Vagina (tissue), 2 donors: ENCODE data around the gene TSPAN6. TPM values are rescaled to one million over a fixed set of nuclear protein-coding genes. Genes with fewer than 3 reads are reported as not detected.

Source experiments
- DNase-seq, 2 donors: peaks; one replicate each; pipeline ENCODE4 v3.0.0-alpha.2; 2017; ENCODE audit errors: extremely low spot score in 2 of 2
- H3K27ac ChIP-seq: fragments of 200-600 bp; sonication (generic); one replicate; pipeline ENCODE4 v1.5.1; 2019
- H3K27me3 ChIP-seq: fragments of 200-600 bp; sonication (generic); one replicate; pipeline ENCODE4 v1.5.1; 2019
- H3K36me3 ChIP-seq, 2 donors: fragments of 200-600 bp; sonication (generic); one replicate each; pipeline ENCODE4 v1.5.1; 2017 to 2019
- H3K4me1 ChIP-seq: fragments of 200-600 bp; sonication (generic); one replicate; pipeline ENCODE4 v1.5.1; 2019
- H3K4me3 ChIP-seq, 2 donors: fragments of 200-600 bp; sonication (generic); 1 replicate in 1 of 2; 2 replicates in 1 of 2; pipeline ENCODE4 v1.5.1; 2016 to 2019
- H3K9me3 ChIP-seq: fragments of 200-600 bp; sonication (generic); one replicate; pipeline ENCODE4 v1.5.1; 2019
- POLR2A ChIP-seq, 2 donors: fragments of 450-650 bp; IDR thresholded peaks; one replicate each; pipeline ENCODE4 v1.6.1; 2017; ENCODE audit warnings: antibody characterized with exemption in 2 of 2, mild to moderate bottlenecking in 2 of 2, moderate library complexity in 2 of 2
- POLR2AphosphoS5 ChIP-seq, 2 donors: sonication (generic); formaldehyde crosslinking; IDR thresholded peaks; one replicate each; pipeline ENCODE4 v1.9.0; 2017; ENCODE audit warnings: antibody characterized with exemption in 2 of 2, mild to moderate bottlenecking in 2 of 2, low read depth in 1 of 2; ENCODE audit not compliant: insufficient read depth in 1 of 2
- intact Hi-C: fragments of 100-400 bp; cut with DNase I; formaldehyde crosslinking; loops from one replicate; pipeline ENCODE4 v1.15.1; 2023
- total RNA-seq: library from RNA; depleted of rRNA; stranded (reverse); fragments of >200 nt; gene quantifications from one replicate; pipeline ENCODE4 v1.2.3, GENCODE V29; 2016
- TF ChIP-seq, protein P1 (sequence below), 3 experiments: fragments of 450-650 bp in 2 of 3; fragments of 200-600 bp in 1 of 3; sonication (generic) in 1 of 3; IDR thresholded peaks; one replicate each; pipeline ENCODE4 v1.5.1; 2017 to 2019; ENCODE audit warnings: antibody characterized with exemption in 3 of 3, mild to moderate bottlenecking in 2 of 3, moderate library complexity in 2 of 3

TSPAN6 gene
- total RNA-seq, 1 donor from 2014 or later, result 19.6 TPM

DNA sequence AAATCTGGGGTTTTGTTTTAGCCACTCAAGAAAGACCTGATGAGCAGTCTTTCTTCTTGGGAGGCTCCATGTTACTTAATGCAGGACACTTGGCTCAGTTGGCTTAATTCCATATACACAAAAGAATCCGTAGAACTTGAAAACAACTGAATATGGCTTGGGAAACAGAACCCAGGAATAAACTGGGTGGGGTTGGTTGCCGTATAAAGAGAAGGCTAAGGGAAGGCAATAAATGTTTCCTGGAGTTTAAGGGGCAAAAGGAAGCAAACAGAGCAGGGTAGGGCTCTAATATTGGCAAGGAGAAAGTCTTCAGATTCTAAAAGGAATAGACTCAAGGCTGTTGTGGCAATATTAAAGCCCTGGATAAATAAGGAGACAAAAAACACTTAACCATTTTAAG lies 43.5 kb downstream of the TSPAN6 start:
- TF ChIP-seq POLR2A (IDR thresholded peaks at IDR 0.05), result no peak
- TF ChIP-seq, protein P1, sequence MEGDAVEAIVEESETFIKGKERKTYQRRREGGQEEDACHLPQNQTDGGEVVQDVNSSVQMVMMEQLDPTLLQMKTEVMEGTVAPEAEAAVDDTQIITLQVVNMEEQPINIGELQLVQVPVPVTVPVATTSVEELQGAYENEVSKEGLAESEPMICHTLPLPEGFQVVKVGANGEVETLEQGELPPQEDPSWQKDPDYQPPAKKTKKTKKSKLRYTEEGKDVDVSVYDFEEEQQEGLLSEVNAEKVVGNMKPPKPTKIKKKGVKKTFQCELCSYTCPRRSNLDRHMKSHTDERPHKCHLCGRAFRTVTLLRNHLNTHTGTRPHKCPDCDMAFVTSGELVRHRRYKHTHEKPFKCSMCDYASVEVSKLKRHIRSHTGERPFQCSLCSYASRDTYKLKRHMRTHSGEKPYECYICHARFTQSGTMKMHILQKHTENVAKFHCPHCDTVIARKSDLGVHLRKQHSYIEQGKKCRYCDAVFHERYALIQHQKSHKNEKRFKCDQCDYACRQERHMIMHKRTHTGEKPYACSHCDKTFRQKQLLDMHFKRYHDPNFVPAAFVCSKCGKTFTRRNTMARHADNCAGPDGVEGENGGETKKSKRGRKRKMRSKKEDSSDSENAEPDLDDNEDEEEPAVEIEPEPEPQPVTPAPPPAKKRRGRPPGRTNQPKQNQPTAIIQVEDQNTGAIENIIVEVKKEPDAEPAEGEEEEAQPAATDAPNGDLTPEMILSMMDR (IDR thresholded peaks at IDR 0.05), result no peak
- no peak for TF ChIP-seq POLR2AphosphoS5 (IDR thresholded peaks at IDR 0.05; ENCODE audit: insufficient read depth in 1 of 2, low read depth in 1 of 2)
- Histone ChIP-seq H3K36me3 (no peaks in the 10 kb centered on the region), H3K9me3 (no peaks in the 10 kb centered on the region), H3K27me3 (no peaks in the 10 kb centered on the region), H3K4me1 (no peaks in the 10 kb centered on the region), H3K4me3 (no peak overlapping the region), H3K27ac (no peak overlapping the region)
- intact Hi-C loops, result no loop called here
- no peak for DNase-seq

DNA sequence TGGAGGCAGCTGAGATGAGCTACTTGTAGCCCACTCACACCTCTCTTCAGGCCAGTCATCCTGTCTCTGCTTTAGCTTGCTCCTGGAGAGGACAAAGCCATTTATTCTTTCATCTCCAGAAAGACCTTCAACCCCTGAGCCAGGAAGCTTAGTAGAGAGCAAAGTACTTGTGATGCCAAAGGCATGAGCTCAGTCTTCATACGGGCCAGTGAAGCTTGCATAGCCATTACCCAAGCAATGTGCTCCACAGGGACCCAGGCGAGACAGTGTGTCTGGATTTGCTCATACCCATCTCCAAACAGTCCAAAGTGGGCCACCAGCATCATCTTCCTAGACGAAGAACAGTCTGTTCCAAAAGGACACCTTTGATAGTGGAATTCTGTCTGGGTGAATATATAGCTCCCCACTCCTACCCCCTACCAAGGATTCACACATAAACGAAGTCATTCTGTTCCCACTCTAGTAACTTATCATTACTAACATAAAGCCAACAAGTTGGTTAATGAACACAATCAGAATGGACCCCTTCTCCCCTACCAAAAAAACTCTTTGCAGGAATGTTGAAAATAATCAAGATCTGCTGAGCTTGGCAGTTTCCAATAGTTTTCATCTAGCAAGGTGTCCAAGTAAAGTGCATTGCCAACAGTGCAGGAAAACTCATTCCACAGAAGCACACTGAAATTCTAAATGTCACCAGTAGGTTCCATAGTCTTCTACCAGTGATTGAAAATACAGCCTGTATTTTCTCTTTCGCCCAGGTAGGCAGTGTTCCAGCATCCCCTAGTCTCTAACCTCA lies 45.2 kb downstream of the TSPAN6 start:
- DNase-seq, result no peak
- Histone ChIP-seq H3K4me1 (no peaks in the 10 kb centered on the region), H3K9me3 (no peaks in the 10 kb centered on the region), H3K27me3 (no peaks in the 10 kb centered on the region), H3K4me3 (no peak overlapping the region), H3K36me3 (no peaks in the 10 kb centered on the region), H3K27ac (no peak overlapping the region)
- intact Hi-C loops, result no loop called here
- TF ChIP-seq POLR2A (IDR thresholded peaks at IDR 0.05) (no peak), POLR2AphosphoS5 (IDR thresholded peaks at IDR 0.05; ENCODE audit: insufficient read depth in 1 of 2, low read depth in 1 of 2) (no peak)
- TF ChIP-seq, protein P1 (IDR thresholded peaks at IDR 0.05), result no peak

DNA sequence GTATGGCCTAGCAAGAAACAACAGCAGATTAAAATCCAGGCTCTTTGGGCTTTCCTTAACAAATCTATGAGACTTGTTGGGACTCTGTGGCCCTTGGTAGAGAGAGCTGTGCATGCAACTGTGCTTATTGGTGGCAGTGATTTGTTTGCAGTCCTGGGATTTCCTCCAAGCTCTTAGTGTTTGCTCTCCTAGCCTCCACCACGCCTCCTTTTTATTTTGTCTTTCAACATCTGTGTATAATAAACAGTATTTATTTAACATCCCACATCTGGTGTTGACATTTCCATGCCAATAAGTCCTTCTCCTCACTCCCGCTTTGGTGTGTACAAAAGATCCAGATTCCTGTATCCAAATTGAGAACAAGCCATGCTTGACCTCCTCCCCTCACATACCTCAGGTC lies 48.7 kb downstream of the TSPAN6 start:
- Histone ChIP-seq H3K36me3 (no peaks in the 10 kb centered on the region), H3K27ac (no peak overlapping the region), H3K27me3 (no peaks in the 10 kb centered on the region), H3K9me3 (no peaks in the 10 kb centered on the region), H3K4me1 (no peaks in the 10 kb centered on the region), H3K4me3 (no peak overlapping the region)
- intact Hi-C loops, result no loop called here
- TF ChIP-seq, protein P1 (IDR thresholded peaks at IDR 0.05), result no peak
- TF ChIP-seq POLR2A (IDR thresholded peaks at IDR 0.05), result no peak
- no peak for DNase-seq

DNA sequence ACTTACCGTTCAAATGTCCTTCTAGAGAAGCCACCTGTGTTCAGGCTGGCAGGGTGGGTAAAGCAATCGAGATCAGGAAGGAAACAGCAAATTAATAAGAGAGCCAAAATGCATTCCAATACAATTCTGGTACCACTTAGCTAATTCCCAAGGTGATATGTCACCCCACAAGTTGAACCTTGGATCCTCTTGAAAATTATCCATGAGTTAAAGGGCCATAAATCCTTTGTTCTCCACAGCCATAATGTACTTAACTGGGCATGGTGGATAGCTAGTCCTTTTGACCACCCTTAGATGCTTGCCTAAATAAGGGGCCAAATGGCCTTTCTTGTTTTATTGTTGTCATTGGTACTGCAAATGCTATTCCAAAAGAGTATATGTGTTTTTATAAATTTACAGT lies 49.9 kb downstream of the TSPAN6 start:
- no peaks in the 10 kb centered on the region for H3K4me1 ChIP-seq
- H3K9me3 ChIP-seq, result no peaks in the 10 kb centered on the region

DNA sequence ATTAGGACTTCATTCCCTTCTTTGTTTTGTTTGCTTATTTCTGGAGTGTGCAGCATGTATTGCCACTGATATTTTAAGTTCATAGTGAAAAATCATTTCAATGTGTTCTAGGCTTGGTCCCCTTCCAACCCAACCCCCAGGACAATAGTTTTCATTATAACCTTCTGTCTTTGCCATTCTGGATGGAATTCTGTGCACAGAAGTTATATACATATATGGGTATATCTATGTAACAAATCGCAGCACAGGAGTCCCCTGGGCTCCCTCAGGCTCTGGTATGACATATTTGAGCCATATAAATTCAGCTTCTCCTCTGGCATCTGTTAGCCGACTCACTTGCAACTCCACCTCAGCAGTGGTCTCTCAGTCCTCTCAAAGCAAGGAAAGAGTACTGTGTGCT lies 52.0 kb downstream of the TSPAN6 start, which contains the start of gene TNMD:
Gene TNMD, plus strand, starts transcription at position 326 of the 400 bp plus-strand sequence. CDS start 83 bp downstream, outside the sequence.
- no peaks in the 10 kb centered on the region for H3K27me3 ChIP-seq
- intact Hi-C loops, result no loop called here
- TF ChIP-seq POLR2A (IDR thresholded peaks at IDR 0.05) (no peak), POLR2AphosphoS5 (IDR thresholded peaks at IDR 0.05; ENCODE audit: insufficient read depth in 1 of 2, low read depth in 1 of 2) (no peak)
- TF ChIP-seq, protein P1 (IDR thresholded peaks at IDR 0.05), result no peak

More for the DNA sequence above, 49.9 kb downstream of the TSPAN6 start:
- Histone ChIP-seq H3K4me3 (no peak overlapping the region), H3K27me3 (no peaks in the 10 kb centered on the region), H3K36me3 (no peaks in the 10 kb centered on the region), H3K27ac (no peak overlapping the region)
- TF ChIP-seq POLR2AphosphoS5 (IDR thresholded peaks at IDR 0.05; ENCODE audit: insufficient read depth in 1 of 2, low read depth in 1 of 2) (no peak), POLR2A (IDR thresholded peaks at IDR 0.05) (no peak)
- TF ChIP-seq, protein P1 (IDR thresholded peaks at IDR 0.05), result no peak
- intact Hi-C loops, result no loop called here
- no peak for DNase-seq

More for the DNA sequence above, 52.0 kb downstream of the TSPAN6 start, which contains the start of gene TNMD:
- no peak for DNase-seq
- H3K27ac ChIP-seq, result no peak within 1 kb of the TSS
- no peaks in the 10 kb centered on the region for H3K36me3 ChIP-seq
- no peak within 1 kb of the TSS for H3K4me3 ChIP-seq
- H3K9me3 ChIP-seq, result no peaks in the 10 kb centered on the region
- H3K4me1 ChIP-seq, result no peaks in the 10 kb centered on the region
